Memory B cell (primary cell): Measurements from ENCODE around the gene ZNF688.
"Not testable (repeated sequence)": the region's sequence is repeated elsewhere in the genome, so short reads cannot be mapped to it uniquely, and the experiment has no call there.

Source experiments
- ATAC-seq: fragments of 150-1000 bp; cut with Tn5 transposase; 2 replicates; pipeline ENCODE4 v1.10.0; 2021; ENCODE audit warnings: low read depth, mild to moderate bottlenecking, moderate library complexity
- DNase-seq, 2 donors: peaks; one replicate each; pipeline ENCODE4 v3.0.0; 2022; ENCODE audit warnings: low spot score in 2 of 2
- H3K27ac Mint-ChIP-seq: one replicate; pipeline ENCODE4 v1.8.0; 2022; ENCODE audit warnings: mild to moderate bottlenecking, moderate library complexity, mixed read lengths
- H3K27me3 Mint-ChIP-seq: one replicate; pipeline ENCODE4 v1.8.0; 2022; ENCODE audit warnings: mixed read lengths
- H3K36me3 Mint-ChIP-seq: one replicate; pipeline ENCODE4 v1.8.0; 2022; ENCODE audit warnings: mild to moderate bottlenecking, mixed read lengths
- H3K4me1 Mint-ChIP-seq: one replicate; pipeline ENCODE4 v1.8.0; 2022; ENCODE audit warnings: mixed read lengths
- H3K4me3 Mint-ChIP-seq: one replicate; pipeline ENCODE4 v1.8.0; 2022; ENCODE audit warnings: mild to moderate bottlenecking, moderate library complexity, mixed read lengths
- H3K9me3 Mint-ChIP-seq: one replicate; pipeline ENCODE4 v1.8.0; 2022; ENCODE audit warnings: mixed read lengths

Gene ZNF688

DNA sequence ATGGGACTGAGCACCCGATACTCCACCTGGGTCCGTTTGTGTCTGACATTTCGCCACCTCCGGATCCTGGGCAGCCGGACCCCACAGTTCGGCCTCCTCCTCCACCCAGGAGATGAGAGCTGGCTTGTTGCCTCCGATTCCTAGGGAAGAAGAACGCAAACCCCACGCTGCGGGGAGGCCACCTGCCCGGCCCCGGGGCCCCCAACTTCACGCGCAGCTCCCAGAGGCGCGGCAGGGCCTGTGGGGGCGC is 13.9 kb downstream of the ZNF688 start:
- H3K27me3 Mint-ChIP-seq = no peaks in the 10 kb centered on the region
- ATAC-seq (no peak), DNase-seq (no peak)
- H3K27ac Mint-ChIP-seq = peak overlapping the region; percentile 92
- peak overlapping the region; percentile 89 for H3K4me3 Mint-ChIP-seq
- H3K36me3 Mint-ChIP-seq = peaks cover 5% of the 10 kb centered on the region
- H3K9me3 Mint-ChIP-seq = no peaks in the 10 kb centered on the region
- peaks cover 21% of the 10 kb centered on the region for H3K4me1 Mint-ChIP-seq

GRCh38 chr16:30556125-30556473 is 15.4 kb downstream of the ZNF688 start:
- Mint-ChIP-seq H3K36me3 (peaks cover 5% of the 10 kb centered on the region), H3K4me1 (peaks cover 21% of the 10 kb centered on the region), H3K27ac (no peak overlapping the region), H3K4me3 (peak overlapping the region; percentile 70), H3K9me3 (no peaks in the 10 kb centered on the region), H3K27me3 (no peaks in the 10 kb centered on the region)
- ATAC-seq = no peak
- DNase-seq = no peak

- Mint-ChIP-seq H3K4me3 (peak overlapping the region; percentile 70), H3K36me3 (peaks cover 5% of the 10 kb centered on the region), H3K27me3 (no peaks in the 10 kb centered on the region), H3K4me1 (peaks cover 21% of the 10 kb centered on the region), H3K9me3 (no peaks in the 10 kb centered on the region), H3K27ac (no peak overlapping the region)
- DNase-seq = no peak
- ATAC-seq = no peak
Measured at GRCh38 chr16:30555315-30556124, 16.0 kb downstream of the ZNF688 start.

GRCh38 chr16:30554557-30555314 is 16.8 kb downstream of the ZNF688 start:
- Mint-ChIP-seq H3K36me3 (peaks cover 5% of the 10 kb centered on the region), H3K4me1 (peaks cover 21% of the 10 kb centered on the region), H3K27ac (no peak overlapping the region), H3K9me3 (no peaks in the 10 kb centered on the region), H3K4me3 (no peak overlapping the region), H3K27me3 (no peaks in the 10 kb centered on the region)
- no peak for DNase-seq
- no peak for ATAC-seq

GRCh38 chr16:30553393-30553899 is 18.1 kb downstream of the ZNF688 start:
- Mint-ChIP-seq H3K27me3 (no peaks in the 10 kb centered on the region), H3K27ac (peak overlapping the region; percentile 67), H3K36me3 (peaks cover 5% of the 10 kb centered on the region), H3K9me3 (no peaks in the 10 kb centered on the region), H3K4me1 (peaks cover 16% of the 10 kb centered on the region), H3K4me3 (no peak overlapping the region)
- no peak for DNase-seq
- no peak for ATAC-seq

DNA sequence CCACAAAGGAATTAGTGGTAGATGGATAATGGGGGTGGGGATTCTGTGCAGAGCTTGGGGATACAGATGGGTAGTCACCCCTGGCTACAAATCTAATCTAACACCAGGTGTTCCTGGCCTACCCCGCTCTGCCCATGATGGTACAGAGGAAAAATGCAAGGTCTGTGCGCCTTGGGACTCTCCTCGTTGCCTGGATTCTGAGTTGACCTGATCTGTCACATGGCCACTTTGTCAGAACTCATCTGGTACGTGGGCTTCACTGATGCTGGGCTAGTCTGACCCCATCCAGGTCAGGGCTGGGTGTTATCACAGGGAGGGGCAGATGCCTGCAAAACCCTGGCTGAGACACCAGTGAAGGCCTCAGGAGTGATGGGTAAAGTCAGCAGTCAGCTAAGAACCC is 18.6 kb downstream of the ZNF688 start:
- no peak overlapping the region for H3K27ac Mint-ChIP-seq
- no peak overlapping the region for H3K4me3 Mint-ChIP-seq
- ATAC-seq = no peak
- no peaks in the 10 kb centered on the region for H3K9me3 Mint-ChIP-seq
- H3K36me3 Mint-ChIP-seq = peaks cover 5% of the 10 kb centered on the region
- DNase-seq = no peak
- H3K4me1 Mint-ChIP-seq = peaks cover 16% of the 10 kb centered on the region
- H3K27me3 Mint-ChIP-seq = no peaks in the 10 kb centered on the region

GRCh38 chr16:30551781-30552180 is 19.7 kb downstream of the ZNF688 start:
- H3K27ac Mint-ChIP-seq = no peak overlapping the region
- H3K27me3 Mint-ChIP-seq = no peaks in the 10 kb centered on the region
- ATAC-seq (no peak), DNase-seq (no peak)
- H3K9me3 Mint-ChIP-seq = no peaks in the 10 kb centered on the region
- H3K4me1 Mint-ChIP-seq = peaks cover 16% of the 10 kb centered on the region
- H3K36me3 Mint-ChIP-seq = peaks cover 5% of the 10 kb centered on the region
- H3K4me3 Mint-ChIP-seq = no peak overlapping the region

GRCh38 chr16:30548416-30549253 is 22.9 kb downstream of the ZNF688 start:
- ATAC-seq (no peak), DNase-seq (no peak)
- Mint-ChIP-seq H3K4me1 (peaks cover 14% of the 10 kb centered on the region), H3K27me3 (no peaks in the 10 kb centered on the region), H3K4me3 (no peak overlapping the region), H3K27ac (no peak overlapping the region), H3K36me3 (no peaks in the 10 kb centered on the region), H3K9me3 (no peaks in the 10 kb centered on the region)

DNA sequence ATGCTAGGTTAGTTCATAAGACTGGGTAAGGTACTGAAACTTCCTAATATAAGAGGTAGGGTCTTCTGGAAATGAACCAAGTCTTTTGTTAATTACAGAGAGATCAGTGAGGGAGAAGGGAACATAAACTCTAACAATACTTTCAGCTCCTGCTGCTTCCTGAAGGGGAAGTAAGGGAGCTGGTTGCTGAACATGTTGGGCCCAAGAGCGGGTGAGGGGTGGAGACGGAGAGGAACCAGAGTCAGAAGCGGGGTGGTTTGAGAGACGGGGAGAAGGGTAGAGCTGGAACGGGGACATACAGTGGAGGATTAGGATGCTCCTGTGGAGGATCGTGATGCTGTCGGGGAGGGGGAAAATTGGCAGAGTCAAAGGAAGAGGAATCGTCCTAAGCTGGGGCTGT is 25.4 kb downstream of the ZNF688 start:
- Mint-ChIP-seq H3K27me3 (no peaks in the 10 kb centered on the region), H3K4me1 (peaks cover 6% of the 10 kb centered on the region), H3K36me3 (no peaks in the 10 kb centered on the region), H3K27ac (no peak overlapping the region), H3K4me3 (no peak overlapping the region), H3K9me3 (no peaks in the 10 kb centered on the region)
- ATAC-seq (no peak), DNase-seq (no peak)

- H3K4me3 Mint-ChIP-seq = no peak overlapping the region
- H3K36me3 Mint-ChIP-seq = no peaks in the 10 kb centered on the region
- H3K27ac Mint-ChIP-seq = no peak overlapping the region
- DNase-seq (no peak), ATAC-seq (no peak)
- H3K27me3 Mint-ChIP-seq = no peaks in the 10 kb centered on the region
- H3K9me3 Mint-ChIP-seq = no peaks in the 10 kb centered on the region
- peaks cover 9% of the 10 kb centered on the region for H3K4me1 Mint-ChIP-seq
Measured at GRCh38 chr16:30543067-30543466, 28.4 kb downstream of the ZNF688 start.

- H3K27ac Mint-ChIP-seq = no peak overlapping the region
- DNase-seq = no peak
Measured at GRCh38 chr16:30541502-30542329, 29.8 kb downstream of the ZNF688 start.

GRCh38 chr16:30540916-30541464 is 30.5 kb downstream of the ZNF688 start:
- H3K36me3 Mint-ChIP-seq, H3K4me3 Mint-ChIP-seq, DNase-seq, ATAC-seq, H3K27ac Mint-ChIP-seq, H3K9me3 Mint-ChIP-seq, H3K27me3 Mint-ChIP-seq, H3K4me1 Mint-ChIP-seq: not testable (repeated sequence)

More at GRCh38 chr16:30541502-30542329, 29.8 kb downstream of the ZNF688 start:
- ATAC-seq = no peak
- Mint-ChIP-seq H3K4me1 (peaks cover 9% of the 10 kb centered on the region), H3K9me3 (no peaks in the 10 kb centered on the region), H3K27me3 (no peaks in the 10 kb centered on the region), H3K4me3 (no peak overlapping the region), H3K36me3 (no peaks in the 10 kb centered on the region)

GRCh38 chr16:30539986-30540526 is 31.5 kb downstream of the ZNF688 start:
- not testable (repeated sequence) for H3K27ac Mint-ChIP-seq, H3K9me3 Mint-ChIP-seq, H3K4me3 Mint-ChIP-seq, H3K27me3 Mint-ChIP-seq, ATAC-seq, H3K4me1 Mint-ChIP-seq, DNase-seq, H3K36me3 Mint-ChIP-seq
